ENCODE data around the gene EPHA1.

Gene EPHA1

DNA sequence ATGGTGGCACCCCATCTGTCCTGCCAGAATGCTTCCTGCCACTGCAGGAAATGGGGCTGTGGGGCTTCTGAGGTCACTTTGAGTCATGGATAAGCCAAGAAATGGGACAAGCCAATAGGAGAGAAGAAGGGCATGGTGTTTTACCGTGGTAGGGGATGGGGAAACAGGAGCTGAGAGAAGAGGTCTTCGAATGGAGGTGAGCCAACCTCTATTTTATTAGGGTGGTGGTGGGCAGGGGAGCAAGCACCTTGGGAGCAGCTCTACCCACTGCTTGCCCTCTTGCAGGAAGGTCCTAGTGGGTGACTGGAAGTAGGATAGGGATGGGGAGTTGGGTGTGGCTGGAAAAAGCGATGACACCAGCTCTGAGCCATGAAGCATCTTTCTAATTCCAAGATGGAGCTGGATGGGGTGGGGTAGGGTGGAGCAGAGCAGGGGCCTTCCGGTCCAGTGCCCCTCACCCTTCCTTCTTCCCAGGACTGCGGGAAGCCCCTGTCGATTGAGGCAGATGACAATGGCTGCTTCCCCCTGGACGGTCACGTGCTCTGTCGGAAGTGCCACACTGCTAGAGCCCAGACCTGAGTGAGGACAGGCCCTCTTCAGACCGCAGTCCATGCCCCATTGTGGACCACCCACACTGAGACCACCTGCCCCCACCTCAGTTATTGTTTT, 18.4 kb downstream of the EPHA1 start:
- H3K36me3 ChIP-seq: peaks cover 13% of the 10 kb centered on the region
- H3K27ac ChIP-seq: no peak overlapping the region

DNA sequence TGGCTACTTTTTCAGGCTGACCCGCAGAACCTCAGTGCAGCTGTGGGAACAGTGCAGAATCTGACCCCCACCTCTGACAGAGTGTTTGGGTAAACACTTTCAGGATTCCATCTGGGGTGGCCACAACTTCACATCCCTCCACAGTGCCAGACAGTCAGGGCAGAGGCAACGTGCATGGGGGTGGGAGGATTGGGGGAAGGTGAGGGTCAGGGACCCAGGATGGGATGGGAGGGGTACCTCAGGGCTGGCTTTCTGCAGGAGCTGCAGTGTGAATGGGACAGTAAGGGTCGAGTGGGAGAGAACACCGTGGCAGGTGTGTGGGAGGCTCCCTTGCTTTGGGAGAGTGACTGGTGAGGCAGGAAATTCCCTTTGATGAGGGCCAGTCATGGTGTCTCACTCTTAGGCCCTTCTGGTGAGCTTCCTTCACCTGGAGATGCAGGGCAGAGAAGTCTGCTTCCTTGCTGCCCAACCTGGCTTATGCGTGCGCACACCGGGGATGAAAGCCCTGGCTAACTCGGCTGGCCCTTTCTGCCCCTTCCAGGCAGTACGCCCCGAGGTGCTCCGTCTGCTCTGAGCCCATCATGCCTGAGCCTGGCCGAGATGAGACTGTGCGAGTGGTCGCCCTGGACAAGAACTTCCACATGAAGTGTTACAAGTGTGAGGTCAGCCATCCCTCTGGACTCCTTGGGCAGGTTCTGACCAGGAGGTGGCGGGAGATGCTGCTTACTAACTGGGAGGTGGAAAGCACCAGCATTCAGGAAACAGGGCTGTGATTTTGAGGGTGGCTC, 19.1 kb downstream of the EPHA1 start:
- TF ChIP-seq, protein P1, sequence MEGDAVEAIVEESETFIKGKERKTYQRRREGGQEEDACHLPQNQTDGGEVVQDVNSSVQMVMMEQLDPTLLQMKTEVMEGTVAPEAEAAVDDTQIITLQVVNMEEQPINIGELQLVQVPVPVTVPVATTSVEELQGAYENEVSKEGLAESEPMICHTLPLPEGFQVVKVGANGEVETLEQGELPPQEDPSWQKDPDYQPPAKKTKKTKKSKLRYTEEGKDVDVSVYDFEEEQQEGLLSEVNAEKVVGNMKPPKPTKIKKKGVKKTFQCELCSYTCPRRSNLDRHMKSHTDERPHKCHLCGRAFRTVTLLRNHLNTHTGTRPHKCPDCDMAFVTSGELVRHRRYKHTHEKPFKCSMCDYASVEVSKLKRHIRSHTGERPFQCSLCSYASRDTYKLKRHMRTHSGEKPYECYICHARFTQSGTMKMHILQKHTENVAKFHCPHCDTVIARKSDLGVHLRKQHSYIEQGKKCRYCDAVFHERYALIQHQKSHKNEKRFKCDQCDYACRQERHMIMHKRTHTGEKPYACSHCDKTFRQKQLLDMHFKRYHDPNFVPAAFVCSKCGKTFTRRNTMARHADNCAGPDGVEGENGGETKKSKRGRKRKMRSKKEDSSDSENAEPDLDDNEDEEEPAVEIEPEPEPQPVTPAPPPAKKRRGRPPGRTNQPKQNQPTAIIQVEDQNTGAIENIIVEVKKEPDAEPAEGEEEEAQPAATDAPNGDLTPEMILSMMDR (IDR thresholded peaks at IDR 0.05; ENCODE audit: low read depth, low read length): no peak
- Histone ChIP-seq H3K36me3 (peaks cover 13% of the 10 kb centered on the region), H3K27ac (no peak overlapping the region), H3K4me3 (ENCODE audit: low read depth, low read length) (no peak overlapping the region), H3K9me3 (ENCODE audit: severe bottlenecking) (no peaks in the 10 kb centered on the region), H3K27me3 (ENCODE audit: insufficient read depth, low read depth, severe bottlenecking) (no peaks in the 10 kb centered on the region)
- DNase-seq: no peak

More for the DNA sequence above, 18.4 kb downstream of the EPHA1 start:
- H3K27me3 ChIP-seq (ENCODE audit: insufficient read depth, low read depth, severe bottlenecking): no peaks in the 10 kb centered on the region
- H3K9me3 ChIP-seq (ENCODE audit: severe bottlenecking): no peaks in the 10 kb centered on the region
- H3K4me3 ChIP-seq (ENCODE audit: low read depth, low read length): no peak overlapping the region
- no peak for DNase-seq
- TF ChIP-seq, protein P1 (IDR thresholded peaks at IDR 0.05; ENCODE audit: low read depth, low read length): no peak

DNA sequence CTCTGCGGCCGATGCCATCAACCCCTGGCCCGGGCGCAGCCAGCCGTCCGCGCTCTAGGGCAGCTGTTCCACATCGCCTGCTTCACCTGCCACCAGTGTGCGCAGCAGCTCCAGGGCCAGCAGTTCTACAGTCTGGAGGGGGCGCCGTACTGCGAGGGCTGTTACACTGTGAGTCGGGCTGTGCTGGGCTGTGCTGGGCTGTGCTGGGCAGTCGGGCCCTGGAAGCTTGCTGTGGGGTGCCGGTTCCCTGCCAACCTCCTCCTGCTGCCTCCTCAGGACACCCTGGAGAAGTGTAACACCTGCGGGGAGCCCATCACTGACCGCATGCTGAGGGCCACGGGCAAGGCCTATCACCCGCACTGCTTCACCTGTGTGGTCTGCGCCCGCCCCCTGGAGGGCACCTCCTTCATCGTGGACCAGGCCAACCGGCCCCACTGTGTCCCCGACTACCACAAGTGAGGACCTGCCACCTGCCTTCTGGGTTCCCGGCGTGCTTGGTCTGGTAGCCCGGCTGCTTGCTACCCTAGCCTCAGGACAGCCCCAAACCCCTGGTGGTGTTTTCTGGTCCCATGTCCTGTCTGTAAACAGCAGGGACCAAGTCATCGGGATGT, 20.1 kb downstream of the EPHA1 start:
- H3K27ac ChIP-seq: no peak overlapping the region
- no peaks in the 10 kb centered on the region for H3K27me3 ChIP-seq (ENCODE audit: insufficient read depth, low read depth, severe bottlenecking)
- H3K9me3 ChIP-seq (ENCODE audit: severe bottlenecking): no peaks in the 10 kb centered on the region
- H3K36me3 ChIP-seq: peaks cover 13% of the 10 kb centered on the region
- no peak overlapping the region for H3K4me3 ChIP-seq (ENCODE audit: low read depth, low read length)
- TF ChIP-seq, protein P1 (IDR thresholded peaks at IDR 0.05; ENCODE audit: low read depth, low read length): no peak
- no peak for DNase-seq

DNA sequence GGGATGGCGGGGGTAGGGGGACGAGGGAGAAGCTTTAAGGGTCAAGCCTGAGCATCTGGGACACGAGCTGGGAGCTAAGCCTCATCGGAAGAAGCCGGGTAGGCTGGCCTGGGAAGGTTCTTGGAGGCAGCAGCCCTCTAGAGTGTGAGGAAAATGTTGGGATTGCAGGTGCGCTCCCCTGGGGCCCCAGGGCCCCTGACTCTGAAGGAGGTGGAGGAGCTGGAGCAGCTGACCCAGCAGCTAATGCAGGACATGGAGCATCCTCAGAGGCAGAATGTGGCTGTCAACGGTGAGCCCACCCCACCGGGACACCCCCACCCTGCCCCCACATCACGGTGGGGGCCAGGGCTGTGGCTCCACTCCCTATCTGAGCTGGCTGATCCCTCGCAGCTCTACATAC, 20.6 kb downstream of the EPHA1 start:
- Histone ChIP-seq H3K27me3 (ENCODE audit: insufficient read depth, low read depth, severe bottlenecking) (no peaks in the 10 kb centered on the region), H3K36me3 (peaks cover 13% of the 10 kb centered on the region), H3K9me3 (ENCODE audit: severe bottlenecking) (no peaks in the 10 kb centered on the region), H3K4me3 (ENCODE audit: low read depth, low read length) (no peak overlapping the region), H3K27ac (no peak overlapping the region)
- no peak for DNase-seq
- TF ChIP-seq, protein P1 (IDR thresholded peaks at IDR 0.05; ENCODE audit: low read depth, low read length): no peak

DNA sequence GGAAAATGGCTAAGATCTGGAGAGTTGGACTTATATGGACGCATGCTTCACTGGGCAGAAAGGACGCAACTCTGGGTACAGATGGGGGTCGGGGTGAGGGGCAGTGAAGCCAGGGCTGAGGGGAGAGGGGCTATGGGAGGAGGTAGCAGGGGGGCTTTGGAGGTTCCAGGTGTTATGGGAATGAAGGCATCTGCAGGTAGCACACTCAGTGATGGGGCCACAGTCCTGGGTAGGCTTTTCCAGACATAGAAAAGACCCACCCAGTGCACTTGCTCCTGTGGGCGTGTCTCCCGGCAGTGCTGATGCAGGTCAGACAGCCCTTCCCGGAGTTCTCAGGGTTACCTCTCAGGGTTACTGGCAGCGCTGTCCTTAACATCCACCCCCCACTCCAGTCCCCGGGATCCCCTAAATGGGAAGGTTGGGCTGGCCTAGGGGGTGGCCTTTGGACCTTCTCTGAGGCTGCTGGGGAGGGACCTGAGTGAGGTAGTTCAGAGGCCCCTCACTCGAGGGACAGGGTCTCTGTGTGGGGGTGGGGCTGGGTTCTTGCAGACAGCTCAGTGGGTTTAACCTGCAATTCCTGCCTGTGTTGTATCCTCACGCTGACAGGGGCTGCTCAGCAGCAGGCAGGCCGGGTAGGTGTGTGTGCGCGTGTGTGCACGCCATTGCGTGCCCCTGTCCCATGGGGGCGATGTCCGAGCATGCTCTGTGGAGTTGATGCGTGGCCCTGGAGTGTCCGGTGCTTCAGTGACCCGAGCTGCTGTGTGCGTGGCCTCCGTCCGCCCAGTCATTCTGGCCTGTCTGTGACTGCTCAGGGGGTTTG, 21.3 kb downstream of the EPHA1 start:
- H3K9me3 ChIP-seq (ENCODE audit: severe bottlenecking): no peaks in the 10 kb centered on the region
- TF ChIP-seq, protein P1 (IDR thresholded peaks at IDR 0.05; ENCODE audit: low read depth, low read length): peak; percentile 70
- no peak overlapping the region for H3K4me3 ChIP-seq (ENCODE audit: low read depth, low read length)
- H3K36me3 ChIP-seq: peaks cover 13% of the 10 kb centered on the region
- DNase-seq: peak; percentile 42
- H3K27ac ChIP-seq: no peak overlapping the region
- no peaks in the 10 kb centered on the region for H3K27me3 ChIP-seq (ENCODE audit: insufficient read depth, low read depth, severe bottlenecking)
